ENCODE data around the gene FGGY. TPM values are rescaled to one million over a fixed set of nuclear protein-coding genes. Genes with fewer than 3 reads are reported as not detected.
"Not testable (repeated sequence)": the region's sequence is repeated elsewhere in the genome, so short reads cannot be mapped to it uniquely, and the experiment has no call there.

The FGGY gene
- total and polyA plus RNA-seq, 11 donors = 7.2 to 42.9 (median 32.0) TPM

GRCh38 chr1:59298710-59299346 is 1.9 kb downstream of the FGGY start:
- Histone ChIP-seq H3K36me3 (no peaks in the 10 kb centered on the region), H3K27ac (peak overlapping the region; percentile 3 to 99 (median 95)), H3K9me3 (peaks cover 0 to 4% (median 0%) of the 10 kb centered on the region in 12 donors), H3K27me3 (no peaks in the 10 kb centered on the region), H3K4me1 (peaks cover 0 to 29% (median 16%) of the 10 kb centered on the region in 12 donors), H3K4me3 (no peak overlapping the region)
- TF ChIP-seq POLR2A (IDR thresholded peaks at IDR 0.05) = no peak
- TF ChIP-seq CTCF (IDR thresholded peaks at IDR 0.05) = no peak
- ATAC-seq (no peak), DNase-seq (no peak)
- intact Hi-C loops (cut with DNase I) = loop anchor here in 9 of 10 donors (5.0 to 10.0 kb wide), 23 partner anchors 93 to 544 kb away; partner anchors contain the start of gene JUN (in 3 of the 9)
- 93 to 97% (median 94%) methylated on average over 6 of the region's 6 CpGs for WGBS, 4 donors

GRCh38 chr1:59299670-59300069 is 2.8 kb downstream of the FGGY start:
- WGBS, 4 donors = 95 to 97% (median 96%) methylated on average over 11 of the region's 11 CpGs
- not testable (repeated sequence) for H3K36me3 ChIP-seq, H3K27ac ChIP-seq, H3K27me3 ChIP-seq, H3K4me3 ChIP-seq, DNase-seq, ATAC-seq
- Histone ChIP-seq H3K9me3 (peaks cover 0 to 11% (median under 1%) of the 10 kb centered on the region in 12 donors), H3K4me1 (peaks cover 0 to 29% (median 16%) of the 10 kb centered on the region in 12 donors)
- intact Hi-C loops (cut with DNase I) = loop anchor here in 9 of 10 donors (5.0 to 10.0 kb wide), 23 partner anchors 93 to 545 kb away; partner anchors contain the start of gene JUN (in 3 of the 9)

- WGBS, 4 donors = 95 to 100% (median 99%) methylated on average over 1 of the region's 1 CpG
- TF ChIP-seq CTCF (IDR thresholded peaks at IDR 0.05) (no peak), POLR2A (IDR thresholded peaks at IDR 0.05) (no peak)
- no peaks in the 10 kb centered on the region for H3K27me3 ChIP-seq
- no peak overlapping the region for H3K27ac ChIP-seq
- peaks cover 0 to 26% (median 12%) of the 10 kb centered on the region in 12 donors for H3K9me3 ChIP-seq
- peaks cover 0 to 18% (median 10%) of the 10 kb centered on the region in 12 donors for H3K4me1 ChIP-seq
- intact Hi-C loops (cut with DNase I) = no loop called here
- DNase-seq (no peak), ATAC-seq (no peak)
- H3K4me3 ChIP-seq = no peak overlapping the region
- no peaks in the 10 kb centered on the region for H3K36me3 ChIP-seq
Observed at GRCh38 chr1:59302297-59302696, 5.4 kb downstream of the FGGY start.

- no peak for ATAC-seq
- intact Hi-C loops (cut with DNase I) = no loop called here
- no peaks in the 10 kb centered on the region for H3K36me3 ChIP-seq
- no peak overlapping the region for H3K4me3 ChIP-seq
- no peak overlapping the region for H3K27ac ChIP-seq
- peaks cover 0 to 26% (median 12%) of the 10 kb centered on the region in 12 donors for H3K9me3 ChIP-seq
- no peak for TF ChIP-seq CTCF (IDR thresholded peaks at IDR 0.05)
- no peak for TF ChIP-seq POLR2A (IDR thresholded peaks at IDR 0.05)
- H3K4me1 ChIP-seq = peaks cover 0 to 13% (median 5%) of the 10 kb centered on the region in 12 donors
- 60 to 94% (median 84%) methylated on average over 2 of the region's 2 CpGs for WGBS, 4 donors
- no peak for DNase-seq
- H3K27me3 ChIP-seq = no peaks in the 10 kb centered on the region
Observed at GRCh38 chr1:59302871-59303270, 6.0 kb downstream of the FGGY start.
